IPS-11a (cell line): ENCODE data around the gene PDE4D.
A peak's percentile ranks its signal among the peaks of the same experiment; 100 is the strongest.
"Not testable (repeated sequence)": the region's sequence is repeated elsewhere in the genome, so short reads cannot be mapped to it uniquely, and the experiment has no call there.

ENCODE experiments used
- H3K4me3 ChIP-seq: one replicate; pipeline ENCODE4 v1.5.1; 2013; ENCODE audit warnings: low read depth, low read length, control low read depth

Gene PDE4D

GRCh38 chr5:59770953-59771352 is 122.6 kb downstream of the PDE4D start:
- H3K4me3 ChIP-seq: no peak overlapping the region

GRCh38 chr5:59769832-59770231 is 123.7 kb downstream of the PDE4D start:
- no peak overlapping the region for H3K4me3 ChIP-seq

DNA sequence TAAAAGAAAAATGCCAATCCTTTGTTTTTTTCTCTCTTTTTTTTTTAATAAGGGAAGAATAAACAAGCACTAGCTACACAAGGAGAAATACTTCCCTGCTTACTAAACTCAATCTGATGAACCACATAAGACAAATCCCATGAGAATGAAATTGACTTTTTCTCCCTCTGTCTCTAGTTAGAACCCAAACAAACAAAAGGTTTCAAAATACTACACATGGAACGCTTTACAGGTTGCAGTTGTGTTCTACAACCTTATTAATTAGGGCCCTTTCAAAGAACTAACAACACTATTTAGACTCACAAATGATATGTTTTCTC is 124.5 kb downstream of the PDE4D start:
- H3K4me3 ChIP-seq: no peak overlapping the region

GRCh38 chr5:59768152-59769040 is 125.1 kb downstream of the PDE4D start:
- H3K4me3 ChIP-seq: peak overlapping the region; percentile 46

DNA sequence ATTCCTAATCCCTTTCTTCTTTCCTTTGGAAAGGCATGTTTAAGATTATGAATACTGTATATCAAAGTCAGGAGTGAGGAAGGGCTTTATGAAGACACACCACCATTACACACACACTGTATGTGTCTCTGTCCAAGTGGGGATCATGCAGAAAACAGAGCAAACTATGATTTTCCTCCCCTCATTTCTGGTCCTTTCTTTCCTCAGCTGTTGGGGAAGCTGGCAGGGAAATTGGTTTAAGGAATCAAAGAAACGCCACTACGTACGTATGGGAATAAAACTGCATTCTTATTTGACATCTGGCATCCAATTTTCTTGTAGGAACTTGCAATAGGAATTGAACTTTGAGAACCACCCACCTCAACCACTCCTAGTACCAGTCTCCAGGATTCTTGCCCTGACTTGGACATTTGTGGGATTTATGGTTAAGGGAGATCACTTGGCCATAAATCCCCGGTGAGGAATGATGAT is 125.8 kb downstream of the PDE4D start:
- H3K4me3 ChIP-seq: peak overlapping the region; percentile 46

DNA sequence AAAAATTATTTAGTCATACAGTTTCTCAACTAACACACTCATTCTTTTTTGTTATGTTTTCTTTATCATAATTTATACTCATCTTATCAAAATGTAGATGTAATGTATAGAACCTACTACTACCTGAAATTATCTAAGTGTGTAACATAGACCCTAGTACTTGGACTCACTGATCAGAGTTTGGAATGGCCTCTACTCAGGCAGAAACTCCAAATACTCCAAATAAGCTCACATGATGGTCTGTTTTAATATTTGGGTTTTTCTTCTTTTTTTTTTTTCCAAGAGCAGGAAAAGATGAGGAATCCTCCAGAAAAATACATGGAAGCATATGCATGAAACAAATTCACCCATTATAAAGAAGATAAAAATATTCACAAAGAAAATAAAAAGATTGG is 126.3 kb downstream of the PDE4D start:
- no peak overlapping the region for H3K4me3 ChIP-seq

DNA sequence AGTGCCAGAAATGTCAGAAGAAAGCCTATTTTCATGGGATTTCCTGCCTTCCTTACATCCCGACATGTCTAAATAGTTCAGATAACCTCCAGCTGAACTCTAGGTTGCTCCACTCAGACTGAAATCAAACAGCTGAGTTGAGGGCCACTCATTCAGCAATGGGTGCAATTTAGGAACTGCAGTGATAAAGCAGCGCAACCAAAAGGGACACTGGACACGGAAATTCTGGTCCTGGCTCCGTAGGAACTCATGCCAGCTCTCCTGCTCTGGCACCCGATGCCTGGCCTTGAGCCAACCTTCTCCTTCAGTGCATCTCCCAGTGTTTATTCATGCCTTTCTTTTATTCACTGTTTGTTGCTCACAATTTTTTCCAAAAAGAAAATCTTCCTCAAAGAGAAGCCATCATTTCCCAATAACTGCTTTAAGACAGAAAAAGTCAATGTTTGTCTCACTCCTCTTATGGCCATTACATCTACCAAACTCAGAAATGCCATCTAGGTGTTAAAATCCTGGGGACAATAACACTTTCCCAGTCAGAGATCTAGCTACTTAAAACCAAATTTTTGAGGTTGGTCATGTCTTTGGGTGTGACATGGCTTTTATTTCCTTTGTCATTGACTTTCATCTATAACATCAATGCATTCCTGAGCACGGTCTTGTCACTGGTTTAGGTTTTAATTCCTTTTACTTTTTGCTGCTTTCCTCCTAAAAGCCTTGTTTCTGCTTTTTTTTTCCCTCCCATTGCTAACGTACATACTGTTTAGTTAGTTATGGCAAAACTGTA is 126.9 kb downstream of the PDE4D start:
- H3K4me3 ChIP-seq: no peak overlapping the region

GRCh38 chr5:59765446-59765845 is 128.1 kb downstream of the PDE4D start:
- no peak overlapping the region for H3K4me3 ChIP-seq

DNA sequence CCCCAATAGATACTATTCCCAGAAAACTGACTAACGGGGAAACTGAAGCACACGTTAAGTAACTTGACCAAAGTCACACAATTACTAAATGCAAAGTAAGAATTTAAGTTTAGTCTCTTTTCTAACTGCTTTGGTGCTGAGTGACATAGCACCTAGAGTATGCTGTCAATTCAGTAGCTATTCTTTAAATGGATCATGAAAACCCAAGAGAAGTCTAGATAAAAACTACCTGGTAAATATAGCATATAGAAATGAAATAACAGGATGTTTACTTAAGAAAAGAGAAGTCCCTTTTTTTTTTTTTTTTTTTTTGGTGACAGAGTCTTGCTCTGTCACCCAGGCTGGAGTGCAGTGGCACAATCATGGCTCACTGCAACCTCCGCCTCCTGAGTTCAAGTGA is 129.2 kb downstream of the PDE4D start:
- no peak overlapping the region for H3K4me3 ChIP-seq

DNA sequence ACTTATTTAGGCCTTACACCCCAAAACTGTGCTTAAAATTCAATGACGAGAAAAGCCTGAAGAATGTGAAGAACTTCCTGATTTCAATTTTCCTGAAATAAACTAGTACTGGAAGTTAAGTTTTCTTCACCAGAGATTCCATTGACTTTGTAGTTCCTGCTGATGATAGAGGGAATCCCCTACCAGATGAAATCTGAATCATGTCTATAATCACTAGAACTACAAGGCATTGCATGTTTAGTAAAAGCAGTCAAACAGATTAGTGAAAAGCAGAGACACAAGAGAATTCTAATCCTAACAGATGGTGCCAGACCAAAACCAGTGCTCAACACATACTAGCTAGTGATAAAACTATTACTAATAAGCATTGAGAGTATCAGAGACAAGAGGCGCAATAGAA is 130.0 kb downstream of the PDE4D start:
- H3K4me3 ChIP-seq: no peak overlapping the region

DNA sequence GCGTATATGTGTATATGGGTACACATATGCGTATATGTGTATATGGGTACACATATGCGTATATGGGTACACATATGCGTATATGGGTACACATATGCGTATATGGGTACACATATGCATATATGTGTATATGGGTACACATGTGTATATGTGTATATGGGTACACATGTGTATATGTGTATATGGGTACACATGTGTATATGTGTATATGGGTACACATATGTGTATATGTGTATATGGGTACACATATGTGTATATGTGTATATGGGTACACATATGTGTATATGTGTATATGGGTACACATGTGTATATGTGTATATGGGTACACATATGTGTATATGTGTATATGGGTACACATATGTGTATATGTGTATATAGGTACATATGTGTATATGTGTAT is 131.3 kb downstream of the PDE4D start:
- not testable (repeated sequence) for H3K4me3 ChIP-seq

DNA sequence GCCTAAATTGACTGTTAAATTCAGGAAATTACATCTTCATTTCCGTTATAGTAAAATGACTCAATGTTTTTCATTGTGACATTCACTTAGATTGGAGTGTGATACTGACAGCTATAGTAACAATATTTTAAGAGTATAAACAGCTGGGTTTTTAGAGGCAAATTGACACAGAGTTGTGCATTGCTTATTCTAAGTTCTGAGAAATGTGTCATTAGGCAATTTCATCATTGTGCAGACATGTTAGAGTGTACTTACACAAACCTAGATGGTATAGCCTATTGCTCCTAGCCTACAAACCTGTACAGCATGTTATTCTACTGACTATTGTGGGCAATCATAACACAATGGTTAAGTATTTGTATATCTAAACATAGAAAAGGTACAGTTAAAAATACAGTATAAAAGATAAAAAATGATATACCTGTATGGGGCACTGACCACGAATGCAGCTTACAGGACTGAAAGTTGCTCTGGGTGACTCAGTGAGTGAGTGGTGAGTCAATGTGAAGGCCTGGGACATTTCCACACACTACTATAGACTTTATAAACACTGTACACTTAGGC is 132.7 kb downstream of the PDE4D start:
- H3K4me3 ChIP-seq: no peak overlapping the region

- H3K4me3 ChIP-seq: no peak overlapping the region
These were observed 133.8 kb downstream of the PDE4D start for GRCh38 chr5:59759600-59760351.

- no peak overlapping the region for H3K4me3 ChIP-seq
These were observed 135.0 kb downstream of the PDE4D start for GRCh38 chr5:59758566-59758965.

DNA sequence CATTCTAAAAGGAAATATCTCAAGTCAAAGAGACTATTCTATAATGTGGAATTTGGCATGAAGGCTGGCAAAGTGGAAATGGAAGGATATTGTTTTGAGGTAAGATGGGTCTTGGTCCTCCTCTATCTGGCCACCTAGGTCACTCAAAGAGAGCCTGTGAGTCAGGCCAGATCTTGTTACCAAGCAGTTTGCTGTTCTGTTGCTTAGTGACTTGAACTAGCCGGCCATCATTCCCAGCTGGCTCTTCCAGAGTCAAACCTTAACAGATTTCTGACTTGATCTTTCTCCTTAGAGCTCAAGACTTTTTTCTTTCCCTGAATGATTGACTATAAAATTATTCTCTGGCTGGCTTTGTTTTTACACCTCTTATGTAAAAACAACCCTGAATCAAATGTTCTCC is 136.1 kb downstream of the PDE4D start:
- no peak overlapping the region for H3K4me3 ChIP-seq

DNA sequence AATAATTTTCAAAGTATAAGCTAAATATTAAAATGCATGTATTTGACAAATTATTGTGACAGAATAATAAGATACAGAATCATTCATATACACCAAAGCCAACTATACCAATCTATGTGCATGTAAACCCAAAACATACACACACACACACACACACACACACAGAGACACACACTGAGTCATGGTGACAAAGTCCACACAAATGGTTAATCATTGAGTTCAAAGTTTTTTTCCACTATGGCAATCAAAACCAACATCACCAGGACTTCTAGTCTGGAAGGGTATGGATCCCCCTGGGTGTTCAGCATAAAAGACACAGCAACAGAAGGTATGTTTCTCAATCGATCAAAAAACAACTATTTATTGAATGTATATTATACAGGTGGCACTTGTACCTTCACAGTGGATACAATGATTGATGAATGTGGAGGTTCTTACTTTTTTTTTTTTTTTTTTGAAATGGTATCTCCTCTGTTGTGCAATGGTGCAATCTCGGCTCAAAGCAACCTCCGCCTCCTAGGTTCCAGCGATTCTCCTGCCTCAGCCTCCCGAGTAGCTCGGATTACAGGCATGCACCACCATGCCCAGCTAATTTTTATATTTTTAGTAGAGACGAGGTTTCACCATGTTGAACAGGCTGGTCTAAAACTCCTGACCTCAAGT is 137.0 kb downstream of the PDE4D start:
- no peak overlapping the region for H3K4me3 ChIP-seq

GRCh38 chr5:59755476-59755875 is 138.1 kb downstream of the PDE4D start:
- no peak overlapping the region for H3K4me3 ChIP-seq

GRCh38 chr5:59753599-59753998 is 139.9 kb downstream of the PDE4D start:
- H3K4me3 ChIP-seq: no peak overlapping the region

DNA sequence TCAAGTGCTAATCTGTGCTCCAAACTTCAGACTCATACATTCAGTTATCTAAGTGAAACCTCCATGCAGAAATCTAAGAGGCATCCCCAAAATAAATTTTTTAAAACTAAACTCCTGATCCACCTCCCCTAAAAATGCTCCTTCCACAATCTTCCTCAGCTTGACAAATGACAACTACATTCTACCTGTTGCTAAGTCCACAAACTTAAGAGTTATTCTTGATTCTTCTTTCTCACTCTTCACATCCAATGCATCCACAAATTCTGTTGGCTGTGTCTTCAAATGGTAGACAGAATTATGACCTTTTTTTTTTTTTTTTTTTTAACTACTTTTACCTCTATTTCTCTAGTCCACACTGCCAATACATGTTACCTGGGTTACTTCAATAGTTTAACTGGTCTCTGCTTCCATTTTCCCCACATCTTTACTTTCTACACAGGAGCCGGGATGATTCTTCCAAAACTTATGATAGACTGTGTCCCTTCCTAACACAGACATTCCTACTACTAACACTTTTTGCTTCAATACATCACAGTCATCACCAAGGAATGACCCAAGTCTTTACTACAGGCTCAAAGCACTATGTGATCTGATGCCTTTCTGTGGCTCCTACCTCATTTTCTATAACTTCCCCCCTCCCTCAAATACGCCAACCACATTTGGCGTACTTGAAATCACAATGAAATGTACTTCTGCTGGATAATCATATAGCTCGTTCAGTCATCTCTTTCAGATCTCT is 143.6 kb downstream of the PDE4D start:
- no peak overlapping the region for H3K4me3 ChIP-seq
